ENCODE results near the gene SH2D7. TPM values are rescaled to one million over a fixed set of nuclear protein-coding genes. Genes with fewer than 3 reads are reported as not detected.

The SH2D7 gene
- polyA plus RNA-seq, 2 of the 4 experiments (the other 2 are of a cell fraction): not detected

DNA sequence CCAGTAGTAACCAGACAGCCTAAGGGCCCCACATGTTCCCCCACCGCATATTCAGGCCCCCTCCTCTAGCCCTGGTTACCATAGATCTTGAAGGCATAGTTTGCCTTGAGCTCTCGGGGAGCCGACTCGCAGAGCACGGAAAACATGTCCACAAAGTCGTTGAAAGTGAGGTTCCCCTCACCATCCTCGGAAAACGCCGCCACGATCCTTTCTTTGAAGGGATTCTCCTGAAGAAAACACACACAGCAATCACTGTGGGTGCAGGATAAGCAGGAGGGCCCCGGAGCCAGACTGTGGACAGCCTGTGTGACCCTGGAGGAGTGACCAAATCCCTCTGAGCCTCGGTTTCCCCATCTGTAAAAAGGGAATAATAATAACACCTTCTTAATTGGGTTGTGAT lies 16.8 kb downstream of the SH2D7 start:
- ChIA-PET CTCF (interaction anchor here (0.8 to 11.5 kb wide), 61 partner anchors 8 to 360 kb away, joined by 3 to 265 read pairs (median 6); partner anchors contain the start of genes CIB2, IDH3A, SH2D7 and TBC1D2B), POLR2A (no interaction called here)
- 75% methylated on average over 12 of the region's 12 CpGs for WGBS (ENCODE audit: missing lambda C conversion rate)
- DNase-seq (ENCODE audit: low read depth in 1 of 2, low spot score in 1 of 2) (no peak), FAIRE-seq (no peak), ATAC-seq (no peak)
- TF ChIP-seq HDAC2 (IDR thresholded peaks at IDR 0.05) (no peak), RAD21 (conservative IDR thresholded peaks at IDR 0.05 in 1 of 2, IDR thresholded peaks at IDR 0.05 in 1 of 2) (no peak), MAFK (IDR thresholded peaks at IDR 0.05; ENCODE audit: partially characterized antibody) (no peak), SREBF2 (IDR thresholded peaks at IDR 0.05) (no peak), ZC3H11A (IDR thresholded peaks at IDR 0.05) (no peak), EHMT2 (IDR thresholded peaks at IDR 0.05; ENCODE audit: low read depth) (no peak)
- TF ChIP-seq, protein P1, sequence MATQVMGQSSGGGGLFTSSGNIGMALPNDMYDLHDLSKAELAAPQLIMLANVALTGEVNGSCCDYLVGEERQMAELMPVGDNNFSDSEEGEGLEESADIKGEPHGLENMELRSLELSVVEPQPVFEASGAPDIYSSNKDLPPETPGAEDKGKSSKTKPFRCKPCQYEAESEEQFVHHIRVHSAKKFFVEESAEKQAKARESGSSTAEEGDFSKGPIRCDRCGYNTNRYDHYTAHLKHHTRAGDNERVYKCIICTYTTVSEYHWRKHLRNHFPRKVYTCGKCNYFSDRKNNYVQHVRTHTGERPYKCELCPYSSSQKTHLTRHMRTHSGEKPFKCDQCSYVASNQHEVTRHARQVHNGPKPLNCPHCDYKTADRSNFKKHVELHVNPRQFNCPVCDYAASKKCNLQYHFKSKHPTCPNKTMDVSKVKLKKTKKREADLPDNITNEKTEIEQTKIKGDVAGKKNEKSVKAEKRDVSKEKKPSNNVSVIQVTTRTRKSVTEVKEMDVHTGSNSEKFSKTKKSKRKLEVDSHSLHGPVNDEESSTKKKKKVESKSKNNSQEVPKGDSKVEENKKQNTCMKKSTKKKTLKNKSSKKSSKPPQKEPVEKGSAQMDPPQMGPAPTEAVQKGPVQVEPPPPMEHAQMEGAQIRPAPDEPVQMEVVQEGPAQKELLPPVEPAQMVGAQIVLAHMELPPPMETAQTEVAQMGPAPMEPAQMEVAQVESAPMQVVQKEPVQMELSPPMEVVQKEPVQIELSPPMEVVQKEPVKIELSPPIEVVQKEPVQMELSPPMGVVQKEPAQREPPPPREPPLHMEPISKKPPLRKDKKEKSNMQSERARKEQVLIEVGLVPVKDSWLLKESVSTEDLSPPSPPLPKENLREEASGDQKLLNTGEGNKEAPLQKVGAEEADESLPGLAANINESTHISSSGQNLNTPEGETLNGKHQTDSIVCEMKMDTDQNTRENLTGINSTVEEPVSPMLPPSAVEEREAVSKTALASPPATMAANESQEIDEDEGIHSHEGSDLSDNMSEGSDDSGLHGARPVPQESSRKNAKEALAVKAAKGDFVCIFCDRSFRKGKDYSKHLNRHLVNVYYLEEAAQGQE (IDR thresholded peaks at IDR 0.05): no peak
- TF ChIP-seq, protein P2, sequence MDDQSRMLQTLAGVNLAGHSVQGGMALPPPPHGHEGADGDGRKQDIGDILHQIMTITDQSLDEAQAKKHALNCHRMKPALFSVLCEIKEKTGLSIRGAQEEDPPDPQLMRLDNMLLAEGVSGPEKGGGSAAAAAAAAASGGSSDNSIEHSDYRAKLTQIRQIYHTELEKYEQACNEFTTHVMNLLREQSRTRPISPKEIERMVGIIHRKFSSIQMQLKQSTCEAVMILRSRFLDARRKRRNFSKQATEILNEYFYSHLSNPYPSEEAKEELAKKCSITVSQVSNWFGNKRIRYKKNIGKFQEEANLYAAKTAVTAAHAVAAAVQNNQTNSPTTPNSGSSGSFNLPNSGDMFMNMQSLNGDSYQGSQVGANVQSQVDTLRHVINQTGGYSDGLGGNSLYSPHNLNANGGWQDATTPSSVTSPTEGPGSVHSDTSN (IDR thresholded peaks at IDR 0.05): no peak
- H3K9me3 ChIP-seq: no peaks in the 10 kb centered on the region
- H3K27ac ChIP-seq: no peak overlapping the region
- H3K4me2 ChIP-seq: no peak overlapping the region
- no peaks in the 10 kb centered on the region for H3K4me1 ChIP-seq
- H3K4me3 ChIP-seq: no peak overlapping the region

DNA sequence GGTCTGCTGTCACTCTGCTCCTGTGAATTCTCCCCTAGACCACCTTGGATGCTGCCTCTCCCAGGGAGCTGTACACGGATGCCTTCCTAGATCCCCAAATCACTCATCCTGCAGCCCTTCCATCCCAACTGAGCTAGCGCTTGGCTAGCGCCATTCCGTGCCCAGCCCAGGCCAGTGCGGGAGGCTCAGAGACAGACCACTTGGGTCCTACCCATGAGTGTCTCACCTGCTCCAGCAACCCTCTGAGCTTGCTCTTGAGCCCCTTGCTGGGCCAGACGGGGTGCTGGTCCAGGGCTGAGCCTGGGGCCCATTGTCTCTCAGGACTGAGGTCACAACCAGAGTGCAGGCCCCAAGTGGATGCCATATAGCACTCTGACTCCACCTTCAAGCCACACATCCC lies 17.7 kb downstream of the SH2D7 start:
- no peak overlapping the region for H3K4me2 ChIP-seq
- CTCF ChIA-PET: interaction anchor here (0.6 to 11.5 kb wide), 24 partner anchors 7 to 208 kb away, joined by 3 to 265 read pairs (median 17); partner anchors contain the start of genes CIB2, IDH3A and SH2D7
- TF ChIP-seq, protein P1 (IDR thresholded peaks at IDR 0.05): no peak
- no peak for TF ChIP-seq RNF2 (IDR thresholded peaks at IDR 0.05; ENCODE audit: borderline replicate concordance, low read depth)
- TF ChIP-seq EP300 (IDR thresholded peaks at IDR 0.05): no peak
- no peak for TF ChIP-seq ZNF302 (CRISPR knock-in tag; IDR thresholded peaks at IDR 0.05)
- TF ChIP-seq BHLHE40 (IDR thresholded peaks at IDR 0.05; ENCODE audit: low read depth, low read length): no peak
- no peak for TF ChIP-seq NFE2L2 (conservative IDR thresholded peaks at IDR 0.05; ENCODE audit: low read length)
- no peak for TF ChIP-seq HDAC2 (IDR thresholded peaks at IDR 0.05)
- TF ChIP-seq TP53 (CRISPR knock-in tag; IDR thresholded peaks at IDR 0.05): no peak
- TF ChIP-seq PHF8 (IDR thresholded peaks at IDR 0.05; ENCODE audit: borderline replicate concordance, low read depth): no peak
- TF ChIP-seq CHD2 (IDR thresholded peaks at IDR 0.05; ENCODE audit: low read length, partially characterized antibody): no peak
- TF ChIP-seq MAZ (IDR thresholded peaks at IDR 0.05; ENCODE audit: borderline replicate concordance, low read depth, low read length): no peak
- FAIRE-seq (no peak), ATAC-seq (no peak), DNase-seq (ENCODE audit: low read depth in 1 of 2, low spot score in 1 of 2) (no peak)
- no peaks in the 10 kb centered on the region for H3K9me3 ChIP-seq
- H3K27ac ChIP-seq: no peak overlapping the region
- POLR2A ChIA-PET: no interaction called here
- no peak overlapping the region for H3K4me3 ChIP-seq
- no peaks in the 10 kb centered on the region for H3K4me1 ChIP-seq
- WGBS (ENCODE audit: missing lambda C conversion rate): 82% methylated on average over 6 of the region's 6 CpGs

Measured in A549 (cell line).